GM13976 (cell line): Measurements from ENCODE around the gene WNK1.

ENCODE experiments used
- DNase-seq: peaks from one replicate; pipeline ENCODE4 v3.0.0; 2012; ENCODE audit warnings: low spot score
- CTCF ChIP-seq: IDR thresholded peaks from 2 replicates; pipeline ENCODE4 v1.5.1; 2012; ENCODE audit warnings: borderline replicate concordance, mild to moderate bottlenecking; ENCODE audit not compliant: insufficient read depth; ENCODE audit errors: extremely low read depth, missing control alignments, control extremely low read depth
- in situ Hi-C: fragments of 300-500 bp; cut with MboI; formaldehyde crosslinking; loops from one replicate; pipeline ENCODE4 v1.12.0; 2022; ENCODE audit warnings: low sequenced_read_pairs, mixed read lengths, inconsistent platforms; ENCODE audit not compliant: unreplicated experiment

WNK1 gene

GRCh38 chr12:740921-741320 lies 11.5 kb upstream of the WNK1 start:
- no peak for TF ChIP-seq CTCF
- in situ Hi-C loops = no loop called here

DNA sequence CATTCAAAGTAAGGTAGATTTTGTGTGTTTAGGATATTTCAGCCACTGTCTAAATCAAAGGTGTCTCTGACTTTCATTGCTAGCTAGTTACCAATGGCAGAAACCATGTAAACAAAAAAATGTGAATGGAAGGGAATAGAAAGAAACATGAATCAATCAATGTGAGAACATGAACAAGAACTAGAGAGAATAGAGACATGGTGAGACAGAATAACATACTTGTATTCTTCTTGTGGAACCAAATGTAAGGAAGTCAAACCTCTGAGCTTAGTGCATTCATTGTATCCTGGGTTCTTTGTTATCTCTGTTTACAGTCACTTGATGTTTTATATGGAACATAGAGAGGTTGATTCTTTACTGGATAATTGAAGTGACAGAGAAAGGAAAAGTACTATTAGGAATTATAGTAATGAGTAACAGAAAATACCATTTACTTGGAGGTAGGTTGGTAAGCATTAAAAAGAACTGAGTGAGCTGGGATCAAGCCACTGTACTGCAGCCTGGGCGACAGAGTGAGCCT lies 2.6 kb upstream of the WNK1 start:
- no peak for TF ChIP-seq CTCF
- DNase-seq = no peak
- in situ Hi-C loops = no loop called here

More at GRCh38 chr12:740921-741320, 11.5 kb upstream of the WNK1 start:
- no peak for DNase-seq

- DNase-seq = no peak
- in situ Hi-C loops = no loop called here
- TF ChIP-seq CTCF = no peak
These were observed 1.8 kb upstream of the WNK1 start for GRCh38 chr12:750366-751191.

DNA sequence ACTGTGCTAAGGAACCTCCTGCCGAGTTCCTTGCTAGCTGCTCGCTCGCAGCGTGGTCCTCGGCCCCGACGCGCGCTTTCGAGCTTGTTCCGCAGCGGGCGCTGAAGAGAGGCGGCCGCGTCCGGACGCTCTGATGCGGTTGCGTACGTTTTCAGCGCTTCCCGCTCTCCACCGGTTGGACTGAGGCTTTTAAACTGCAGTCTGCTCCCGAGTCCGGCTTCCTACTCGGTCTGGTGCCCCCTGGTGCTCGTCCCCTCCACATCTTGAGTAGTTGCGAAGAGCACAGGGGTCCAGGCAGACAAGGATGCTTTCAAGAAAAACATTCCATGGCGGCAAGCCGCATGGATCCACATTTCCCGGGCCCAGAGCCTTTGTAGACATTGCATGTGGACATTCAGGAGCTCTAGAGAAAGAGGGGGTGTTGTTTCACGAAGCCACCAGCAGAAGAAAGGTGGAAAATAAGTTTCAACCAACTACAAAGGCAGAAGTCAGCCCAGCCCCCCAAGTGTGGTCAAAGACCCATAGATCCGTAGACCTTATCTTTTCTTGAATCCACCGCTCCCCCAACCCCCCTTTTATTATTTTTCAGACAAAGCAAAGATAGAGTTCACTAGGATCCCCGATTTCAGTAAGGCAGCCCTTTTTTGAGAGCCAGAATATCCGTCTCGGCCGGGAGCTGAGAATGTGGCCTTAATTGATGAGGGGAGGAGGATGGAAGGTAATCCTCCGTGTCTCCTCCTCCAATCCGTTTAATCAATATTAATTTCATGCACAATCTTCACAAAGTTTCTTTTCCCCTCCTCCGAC lies 984 bp upstream of the WNK1 start:
- DNase-seq = peak; percentile 81
- in situ Hi-C loops = no loop called here
- TF ChIP-seq CTCF = peak; percentile 67

DNA sequence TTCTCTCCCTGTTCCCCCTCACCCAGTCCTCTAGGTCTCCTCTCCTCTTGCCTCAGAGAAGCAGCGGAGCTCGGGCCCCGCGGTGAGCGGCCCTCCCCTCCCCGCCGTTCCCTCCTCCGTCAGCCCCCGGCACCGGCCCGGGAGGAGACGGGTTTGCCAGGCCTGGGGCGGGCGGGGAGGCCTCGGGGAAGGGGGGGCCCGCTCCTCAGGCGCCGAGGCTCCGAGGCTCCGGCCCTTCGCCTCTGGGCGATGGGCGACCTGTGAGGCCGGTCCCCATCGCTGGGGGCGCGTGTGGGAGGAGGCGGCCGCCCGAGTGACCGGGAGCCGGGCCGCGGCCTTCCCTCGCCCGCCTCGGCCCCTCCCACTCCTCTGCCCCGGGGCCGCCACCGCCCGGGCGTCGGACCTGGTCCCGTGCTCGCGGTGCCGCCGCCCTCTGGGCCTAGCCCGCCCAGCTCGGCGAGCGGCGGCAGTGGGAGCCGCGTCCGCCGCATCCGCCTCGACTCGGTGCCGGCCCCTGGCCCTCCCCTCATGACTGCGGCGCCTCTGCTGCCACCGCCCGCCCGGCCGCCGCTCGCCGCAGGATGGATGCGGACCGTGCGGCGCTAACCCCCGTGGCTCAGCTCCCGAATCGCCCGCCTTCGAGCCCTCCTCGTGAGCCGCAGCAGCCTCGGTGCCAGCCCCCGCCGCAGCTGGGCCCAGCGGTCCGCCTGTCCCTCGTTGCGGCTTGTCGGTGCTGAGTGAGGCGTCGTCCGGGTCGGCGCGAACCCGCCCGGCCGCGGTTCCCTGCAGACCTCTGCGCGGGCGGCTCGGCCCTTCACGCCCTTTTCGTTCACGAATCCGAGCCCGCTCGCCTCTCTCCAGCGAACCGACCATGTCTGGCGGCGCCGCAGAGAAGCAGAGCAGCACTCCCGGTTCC lies 574 bp downstream of the WNK1 start:
- in situ Hi-C loops = no loop called here
- no peak for TF ChIP-seq CTCF
- DNase-seq = peak; percentile 66
